HG03354 (cell line): ENCODE results near the gene ST6GALNAC3.
"Not testable (repeated sequence)": the region's sequence is repeated elsewhere in the genome, so short reads cannot be mapped to it uniquely, and the experiment has no call there.

Experiments used
- ATAC-seq: cut with Tn5 transposase; IDR thresholded peaks from one replicate; pipeline ENCODE4 v1.9.1; 2021; ENCODE audit warnings: mild to moderate bottlenecking; ENCODE audit not compliant: unreplicated experiment, poor library complexity, severe bottlenecking

ST6GALNAC3 gene

DNA sequence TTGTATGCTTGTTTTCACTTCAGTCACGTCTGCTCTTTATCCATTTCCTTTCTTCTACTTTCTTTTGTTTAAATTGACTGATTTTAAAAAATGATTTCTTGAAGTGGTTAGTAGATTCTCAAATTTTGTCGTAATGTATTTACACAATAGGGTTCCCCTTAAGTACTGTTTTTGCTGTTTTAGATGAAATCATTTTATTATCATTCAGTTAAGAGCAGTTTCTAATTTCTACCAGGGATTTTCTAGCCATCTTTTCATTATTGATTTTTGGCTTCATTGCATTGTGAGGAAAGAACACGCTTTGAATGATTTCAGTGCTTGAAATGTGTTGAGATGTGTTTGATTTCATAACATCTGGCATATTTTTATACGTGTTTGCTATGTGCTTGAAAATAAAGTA lies 27.0 kb downstream of the ST6GALNAC3 start:
- no peak for ATAC-seq

DNA sequence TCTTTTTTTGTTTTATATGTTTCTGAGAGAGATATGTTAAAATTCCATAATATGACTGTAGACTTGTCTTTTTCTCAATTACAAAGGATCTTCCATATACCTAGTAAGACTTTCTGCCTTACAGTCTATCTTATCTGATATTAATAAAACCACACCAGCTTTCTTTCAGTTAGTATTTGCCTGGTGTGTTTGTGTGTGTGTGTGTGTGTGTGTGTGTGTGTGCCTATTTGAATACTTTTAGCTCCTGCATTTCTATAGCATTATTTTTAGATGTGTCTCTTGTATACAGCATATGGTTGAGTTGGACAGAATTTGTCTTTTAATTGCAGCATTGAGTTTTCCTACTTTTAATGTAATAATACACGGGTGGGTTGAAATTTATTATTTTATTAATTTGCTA lies 27.5 kb downstream of the ST6GALNAC3 start:
- no peak for ATAC-seq

DNA sequence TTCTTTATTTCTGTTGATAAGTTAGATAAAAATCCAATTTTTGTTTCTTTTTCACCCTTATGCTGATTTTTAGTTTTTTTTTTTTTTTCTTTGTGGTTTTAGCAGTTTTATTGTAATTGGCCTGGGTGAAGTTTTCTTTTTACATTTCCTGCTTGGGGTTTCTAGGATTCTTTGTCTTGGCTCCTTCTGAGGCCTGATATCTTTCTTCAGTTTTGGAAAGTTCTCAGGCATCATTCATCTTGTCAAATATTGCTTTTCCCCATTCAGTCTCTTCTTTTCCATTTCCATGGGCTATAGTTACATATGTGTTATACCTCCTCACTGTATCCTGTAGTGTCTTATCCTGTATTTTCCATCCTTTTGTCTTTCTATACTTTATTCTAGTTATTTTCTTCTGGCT lies 28.5 kb downstream of the ST6GALNAC3 start:
- ATAC-seq, result no peak

DNA sequence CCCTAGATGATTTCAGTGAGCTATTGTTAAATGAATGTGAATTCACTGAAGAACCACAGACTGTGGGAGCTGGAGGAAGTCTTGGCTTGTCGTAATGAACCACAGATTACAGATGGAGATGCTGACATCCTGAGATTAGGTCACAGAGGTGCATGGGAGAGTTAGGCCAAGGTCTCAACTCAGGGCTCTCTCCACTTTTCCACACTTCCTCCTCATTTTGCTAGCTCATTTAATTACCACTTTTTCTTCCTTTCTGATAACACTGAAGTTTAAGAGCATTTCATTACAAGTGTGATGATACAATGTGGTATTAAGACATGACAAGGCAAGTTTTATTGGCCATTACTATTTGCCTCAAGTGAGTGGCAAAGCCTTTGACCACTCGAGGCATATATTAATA lies 30.8 kb downstream of the ST6GALNAC3 start:
- ATAC-seq, result no peak

DNA sequence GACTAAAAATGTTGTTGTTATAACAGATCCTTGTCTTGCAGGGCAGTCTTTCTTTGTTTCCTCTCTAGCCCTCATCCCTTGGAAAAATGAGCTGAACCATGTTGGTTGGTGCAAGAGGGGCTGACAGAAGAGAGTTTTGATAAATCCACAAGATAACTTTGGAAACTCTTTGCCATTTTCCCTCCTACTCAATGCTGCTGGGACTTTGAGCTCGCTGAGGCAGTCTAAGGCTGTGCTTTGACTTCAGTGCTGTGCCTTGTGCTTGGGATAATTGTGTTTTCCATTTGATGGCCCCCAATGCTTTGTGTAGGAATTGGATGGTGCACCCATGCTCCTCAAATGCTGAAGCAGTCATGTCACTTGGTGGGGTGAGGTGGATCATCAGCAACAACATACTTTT lies 31.7 kb downstream of the ST6GALNAC3 start:
- ATAC-seq, result no peak

DNA sequence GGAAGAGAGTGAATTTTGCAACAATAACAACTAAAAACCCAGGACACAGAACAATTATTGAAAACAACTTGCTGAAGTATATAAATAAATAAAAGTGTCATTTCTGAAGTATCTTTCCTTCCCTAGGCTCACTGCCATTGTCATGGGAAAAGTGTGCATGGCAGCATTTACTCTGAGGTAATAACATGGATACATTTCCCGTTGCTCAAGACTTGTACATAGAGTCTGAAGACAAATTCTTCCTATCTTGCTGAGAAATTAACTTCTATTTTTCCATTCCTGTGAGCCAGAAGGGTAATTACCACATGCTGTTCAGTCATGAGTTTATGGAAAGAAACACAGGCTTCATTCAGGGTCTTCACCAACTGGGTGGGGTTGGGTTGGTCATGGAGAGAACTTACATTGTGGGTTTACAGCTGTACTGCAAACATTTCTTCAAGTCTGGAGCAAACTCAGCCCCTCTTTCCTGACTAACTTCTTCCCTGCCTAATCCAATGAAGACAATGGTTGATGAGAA lies 32.2 kb downstream of the ST6GALNAC3 start:
- ATAC-seq, result no peak

DNA sequence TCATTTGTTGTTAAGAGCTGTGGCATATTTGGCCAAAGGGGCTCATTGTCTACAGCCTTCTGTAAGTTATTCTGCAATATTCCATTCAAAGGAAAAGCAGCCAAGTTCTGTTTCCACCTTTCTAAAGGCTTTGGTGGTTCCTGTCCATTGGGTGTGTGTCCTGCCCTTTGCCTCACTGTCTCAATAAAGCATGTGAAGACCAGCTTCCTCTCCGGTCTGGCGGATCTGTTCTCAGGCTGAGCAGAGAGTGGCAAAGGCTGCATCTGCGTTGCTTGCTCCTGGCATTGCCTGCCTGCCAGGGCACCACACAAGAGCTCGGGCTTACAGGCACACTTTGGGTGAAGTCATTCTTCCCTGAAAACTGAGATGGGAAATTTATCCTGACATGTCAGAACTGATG lies 34.9 kb downstream of the ST6GALNAC3 start:
- ATAC-seq, result no peak

DNA sequence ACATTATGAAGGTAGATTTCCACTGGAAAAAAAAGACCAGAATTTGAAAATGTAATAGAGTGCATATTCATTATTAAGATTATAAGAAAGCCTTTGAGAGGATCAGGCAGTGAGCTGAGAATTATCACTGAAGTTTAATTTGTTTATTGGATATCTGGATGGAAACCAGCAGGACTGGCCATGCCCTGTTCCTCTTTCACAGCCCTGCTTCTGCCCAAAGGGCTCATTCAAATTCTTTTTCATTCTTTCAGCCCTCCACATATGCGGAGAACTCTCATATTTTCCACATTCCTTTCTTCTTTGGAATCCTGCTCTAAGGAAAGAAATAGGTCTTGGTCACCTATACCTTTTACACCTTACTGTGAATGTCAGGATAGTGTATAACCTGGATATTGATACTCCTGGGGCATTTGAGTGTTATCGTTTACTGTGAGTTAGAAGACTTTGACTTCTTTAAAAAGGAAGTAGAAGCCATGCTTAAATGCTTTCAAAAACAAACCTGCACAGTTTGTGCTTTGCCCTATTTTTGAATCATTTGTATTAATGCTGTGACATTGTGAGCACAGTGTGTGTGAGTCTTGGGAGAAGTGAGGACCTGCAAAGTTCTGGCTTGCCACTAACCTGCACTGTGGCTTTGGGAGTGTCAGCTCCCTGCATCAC lies 35.5 kb downstream of the ST6GALNAC3 start:
- no peak for ATAC-seq

DNA sequence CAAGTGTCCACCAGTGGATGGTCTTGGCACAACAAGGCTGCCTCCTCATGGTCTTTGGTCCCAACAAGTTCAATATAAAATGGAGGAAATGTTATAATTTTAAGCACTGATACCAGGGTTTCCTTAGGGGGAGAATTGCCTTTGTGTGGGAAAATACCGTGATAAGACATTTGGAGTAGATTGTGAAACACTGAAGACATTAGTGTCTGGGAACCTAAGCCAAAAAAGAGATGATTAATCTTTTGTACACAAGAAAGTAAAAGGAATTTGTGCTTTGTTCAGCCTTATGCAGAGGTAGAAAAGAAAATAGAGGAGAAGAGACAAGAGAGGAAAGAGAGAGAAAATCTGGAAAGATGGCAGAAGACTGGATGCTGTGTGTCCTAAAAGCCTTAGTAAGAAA lies 36.1 kb downstream of the ST6GALNAC3 start:
- ATAC-seq, result no peak

DNA sequence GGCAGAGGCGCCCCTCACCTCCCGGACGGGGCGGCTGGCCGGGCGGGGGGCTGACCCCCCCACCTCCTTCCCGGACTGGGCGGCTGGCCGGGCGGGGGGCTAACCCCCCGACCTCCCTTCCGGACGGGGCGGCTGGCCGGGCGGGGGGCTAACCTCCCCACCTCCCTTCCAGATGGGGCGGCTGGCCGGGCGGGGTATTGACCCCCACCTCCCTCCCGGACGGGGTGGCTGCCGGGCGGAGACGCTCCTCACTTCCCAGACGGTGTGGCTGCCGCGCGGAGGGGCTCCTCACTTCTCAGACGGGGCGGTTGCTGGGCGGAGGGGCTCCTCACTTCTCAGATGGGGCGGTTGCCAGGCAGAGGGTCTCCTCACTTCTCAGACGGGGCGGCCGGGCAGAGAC lies 37.8 kb downstream of the ST6GALNAC3 start:
- not testable (repeated sequence) for ATAC-seq

DNA sequence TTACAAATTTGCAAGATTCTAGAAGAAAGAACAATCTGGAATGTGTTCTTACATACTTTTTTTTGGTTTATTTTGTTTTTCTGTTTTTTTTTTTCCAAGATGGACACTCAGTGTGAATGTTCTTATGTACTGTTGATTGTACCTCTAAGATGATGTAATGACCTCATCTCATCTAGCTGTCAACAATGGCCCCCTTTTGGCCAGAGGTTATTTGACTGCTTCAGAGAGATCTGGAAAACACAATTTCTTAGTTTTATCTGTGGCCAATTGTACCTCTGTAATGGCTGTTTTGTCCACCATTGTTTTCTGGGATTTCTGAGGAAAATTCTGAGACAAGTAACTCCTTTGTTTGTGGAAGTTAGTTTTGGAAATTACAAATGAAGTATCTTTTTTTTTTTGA lies 38.9 kb downstream of the ST6GALNAC3 start:
- no peak for ATAC-seq

DNA sequence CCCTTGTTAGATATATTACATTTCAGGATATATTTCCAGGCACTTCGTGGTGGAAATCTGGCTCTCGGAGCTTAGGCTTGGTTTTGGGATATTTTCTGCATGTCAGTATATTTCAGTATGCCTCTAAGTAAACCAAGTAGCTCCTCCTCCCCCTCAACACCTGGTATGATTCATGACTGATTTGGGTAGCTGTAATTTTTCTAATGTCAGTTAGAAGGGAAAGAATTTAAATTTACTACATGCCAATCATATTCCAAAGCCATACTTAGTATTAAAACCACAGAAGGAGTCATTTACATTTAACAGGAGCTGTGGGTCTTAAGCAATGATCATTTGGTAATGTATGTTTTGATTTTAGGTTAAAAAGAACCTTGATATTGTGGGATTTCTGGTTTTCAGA lies 40.6 kb downstream of the ST6GALNAC3 start:
- no peak for ATAC-seq

DNA sequence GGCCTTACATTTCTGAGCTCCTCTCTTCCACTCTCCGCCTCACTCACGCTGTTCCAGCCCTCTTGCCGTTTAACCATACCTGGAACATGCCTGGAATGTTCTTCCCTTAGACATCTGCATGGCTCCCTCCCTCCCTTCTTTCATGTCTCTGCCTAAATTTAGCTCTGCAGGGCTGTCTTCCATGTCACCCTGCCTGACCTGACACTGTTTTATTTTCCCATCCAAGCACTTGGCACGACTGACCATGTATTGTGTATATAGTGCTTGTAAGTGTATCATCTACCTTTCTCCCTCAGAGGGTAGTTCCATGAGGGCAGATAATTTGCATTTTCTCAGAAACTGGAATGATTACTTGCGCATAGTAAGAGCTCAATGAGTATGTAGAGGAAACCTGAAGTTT lies 47.3 kb downstream of the ST6GALNAC3 start:
- ATAC-seq, result no peak

DNA sequence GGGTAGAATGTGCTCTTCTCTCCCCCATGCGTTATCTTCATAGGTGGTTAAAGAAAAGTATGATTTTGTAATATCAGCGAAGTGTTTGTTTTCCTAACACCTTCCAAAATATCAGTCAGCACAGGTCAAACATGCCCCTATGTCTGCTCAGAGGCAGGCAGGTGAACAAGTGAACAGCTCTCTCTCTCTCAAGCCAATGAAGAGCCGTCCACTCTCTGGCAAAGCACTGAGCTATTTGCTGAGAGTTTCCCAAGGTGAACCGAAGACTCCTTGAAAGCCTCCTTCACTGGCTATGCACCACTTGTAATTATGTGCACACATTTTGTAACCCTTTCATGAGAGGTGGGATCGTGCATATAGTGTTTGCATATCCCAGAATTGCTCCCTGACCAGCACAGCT lies 47.7 kb downstream of the ST6GALNAC3 start:
- no peak for ATAC-seq

DNA sequence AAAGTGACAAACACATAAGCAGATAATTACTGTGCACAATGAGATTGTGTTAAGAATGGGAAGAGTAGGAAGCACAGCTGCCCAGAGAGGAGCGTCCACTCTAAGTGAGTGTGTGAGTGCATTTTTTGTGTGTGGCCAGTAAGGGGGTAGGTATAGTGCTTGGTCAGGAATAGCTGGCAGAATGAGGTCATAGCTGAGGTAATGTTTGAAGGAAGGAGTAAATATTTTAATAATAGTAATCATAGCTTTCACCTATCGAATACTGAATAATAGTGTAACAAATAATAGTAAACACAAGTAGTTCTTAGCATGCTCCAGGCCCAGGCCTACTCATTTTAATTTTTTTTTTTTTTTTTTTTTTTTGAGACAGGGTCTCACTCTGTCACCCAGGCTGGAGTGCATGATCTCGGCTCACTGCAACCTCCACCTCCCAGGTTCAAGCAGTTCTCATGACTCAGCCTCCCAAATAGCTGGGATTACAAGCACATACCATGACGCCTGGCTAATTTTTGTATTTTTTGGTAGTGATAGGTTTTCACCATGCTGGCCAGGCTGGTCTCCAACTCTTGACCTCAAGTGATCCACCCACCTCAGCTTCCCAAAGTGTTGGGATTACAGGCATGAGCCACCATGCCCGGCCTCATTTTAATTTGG lies 49.0 kb downstream of the ST6GALNAC3 start:
- not testable (repeated sequence) for ATAC-seq

DNA sequence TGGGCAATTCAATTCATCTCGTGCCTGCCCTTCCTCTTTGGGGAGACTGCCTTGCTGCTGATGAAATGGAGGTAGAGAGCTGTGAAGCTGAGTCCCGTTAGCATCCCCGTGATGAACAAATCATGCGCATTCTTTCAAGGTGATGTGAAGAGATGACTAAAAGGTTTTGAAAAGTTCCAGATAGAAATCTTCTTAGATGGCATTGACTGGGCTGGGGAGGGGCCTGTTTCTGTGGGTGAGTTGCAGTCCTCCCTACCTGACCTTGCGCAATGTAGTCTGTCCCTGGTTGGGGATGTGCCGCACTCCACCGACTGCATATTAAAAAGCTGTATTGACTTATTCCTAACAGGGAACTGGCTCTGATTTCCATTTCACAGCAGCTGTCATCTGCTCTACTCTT lies 49.6 kb downstream of the ST6GALNAC3 start:
- ATAC-seq, result no peak

DNA sequence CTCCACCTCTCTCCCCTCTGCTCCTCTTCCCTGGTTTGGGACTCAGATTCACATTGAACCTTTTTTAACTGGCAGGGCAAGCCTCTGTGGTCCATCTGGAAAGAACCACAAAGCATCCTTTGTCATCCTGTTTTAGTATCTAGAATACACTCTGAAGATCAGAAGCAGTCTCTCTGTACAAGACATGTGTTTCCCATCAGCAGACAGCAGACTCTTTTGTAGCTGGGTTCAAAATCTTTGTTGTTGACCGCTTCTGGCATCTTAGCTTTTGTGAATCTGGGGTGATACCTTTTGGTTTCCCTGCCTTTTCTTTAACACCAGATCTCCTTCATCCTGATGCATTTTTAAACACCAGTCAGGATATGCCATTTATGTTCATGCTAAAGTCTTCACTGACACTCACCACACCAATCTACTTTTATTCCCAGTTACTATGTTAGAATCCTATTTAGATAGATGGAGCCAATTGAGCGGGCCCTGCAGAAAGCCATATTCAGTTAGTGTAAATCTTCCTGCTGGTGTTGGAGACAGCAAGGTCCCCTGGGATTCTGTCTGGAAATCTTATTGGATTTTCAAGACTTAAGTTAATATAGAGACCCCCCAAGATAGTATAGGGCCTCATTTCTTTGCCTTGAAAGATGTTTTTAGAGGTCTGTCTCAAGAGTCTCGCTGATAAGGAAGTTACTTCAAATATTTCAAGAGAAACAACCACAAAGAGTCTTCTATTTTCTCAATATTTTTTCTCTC lies 51.1 kb downstream of the ST6GALNAC3 start:
- ATAC-seq, result no peak

DNA sequence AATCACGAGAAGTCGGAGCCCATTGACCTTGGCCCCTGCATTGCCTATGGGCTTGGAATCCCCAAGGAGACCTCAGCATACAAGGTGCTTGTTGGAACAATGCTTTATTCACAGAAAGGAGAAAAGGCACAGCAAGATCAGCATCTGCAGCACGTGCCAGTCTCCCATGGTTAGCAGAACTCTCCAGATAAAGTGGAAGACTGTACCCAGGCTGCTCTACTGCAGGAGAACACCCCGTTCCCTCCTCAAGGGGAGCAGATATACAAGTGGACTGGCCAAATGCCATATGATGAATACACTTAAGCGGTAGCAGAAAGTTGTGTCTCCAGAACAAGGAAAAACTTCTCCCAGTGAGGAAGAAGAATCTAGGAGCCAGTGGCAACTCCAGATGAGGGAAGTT lies 53.5 kb downstream of the ST6GALNAC3 start:
- no peak for ATAC-seq

DNA sequence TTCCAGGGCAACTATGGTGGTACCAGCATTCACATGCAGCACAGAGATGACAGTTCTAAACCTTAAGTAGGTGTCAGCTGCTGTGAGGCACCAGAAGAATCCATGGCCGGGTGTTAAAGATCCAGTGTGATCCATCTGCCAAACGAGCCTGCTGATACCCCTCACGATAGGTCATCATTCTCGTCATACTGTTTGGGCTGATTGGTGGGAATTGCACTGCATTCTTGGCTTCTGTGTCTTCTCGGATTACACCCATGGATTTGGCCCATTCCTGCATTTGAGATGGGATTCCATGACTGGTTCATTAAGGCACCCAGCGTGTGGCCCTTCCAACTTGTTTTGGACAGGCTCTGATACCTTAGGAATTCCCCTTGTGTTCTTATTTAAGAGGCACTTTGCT lies 55.2 kb downstream of the ST6GALNAC3 start:
- no peak for ATAC-seq

DNA sequence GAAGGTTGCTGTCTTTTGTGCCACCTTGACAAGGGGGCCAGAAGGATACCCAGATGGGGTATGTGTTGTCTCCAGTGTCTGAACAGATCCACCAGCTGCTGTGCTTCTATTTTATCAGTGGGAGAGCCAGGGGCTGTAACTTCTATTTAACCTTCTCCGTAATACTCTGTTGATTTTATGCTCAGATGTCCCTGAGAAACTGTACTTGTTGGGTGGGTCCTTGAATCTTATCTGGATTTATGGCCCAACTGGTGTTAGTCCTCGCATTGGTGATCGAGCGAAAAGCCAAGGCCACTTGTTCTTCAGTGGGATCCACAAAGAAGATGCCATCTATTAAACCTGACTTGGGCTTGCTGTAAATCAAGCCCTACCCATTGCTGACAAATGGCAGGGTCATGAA lies 56.4 kb downstream of the ST6GALNAC3 start:
- ATAC-seq, result no peak

DNA sequence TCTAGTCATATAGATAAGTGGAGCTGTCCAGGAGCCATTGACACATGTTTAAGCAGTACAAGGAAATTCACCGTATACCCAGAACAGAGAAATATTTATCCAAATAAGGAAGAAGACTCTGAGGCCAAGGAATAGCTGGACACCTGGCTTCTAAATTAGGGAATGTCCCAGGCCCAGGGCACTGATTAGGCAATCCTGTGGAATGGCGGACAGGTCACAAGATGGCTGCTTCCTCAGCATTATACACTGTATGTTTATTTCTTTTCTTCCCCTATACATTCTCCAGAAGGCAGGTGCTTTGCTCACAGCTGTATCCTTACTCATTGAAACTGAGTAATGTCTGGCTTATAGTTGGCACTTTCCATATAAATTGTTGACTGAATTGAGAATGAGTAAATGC lies 59.4 kb downstream of the ST6GALNAC3 start:
- ATAC-seq, result no peak
